Neural cell (in vitro differentiated cells): ENCODE results near the gene OVCH1. TPM values are rescaled to one million over a fixed set of nuclear protein-coding genes. Genes with fewer than 3 reads are reported as not detected.
"Not testable (repeated sequence)": the region's sequence is repeated elsewhere in the genome, so short reads cannot be mapped to it uniquely, and the experiment has no call there.

Experiments
- H2AFZ ChIP-seq: fragments of 200-600, 300-800 bp; sonication (generic), shearing (Covaris generic); 2 replicates; pipeline ENCODE4 v1.6.0; 2014; ENCODE audit warnings: low read depth, mild to moderate bottlenecking, antibody characterized with exemption, low read length, moderate library complexity
- H3F3A ChIP-seq: fragments of 200-600 bp; shearing (Covaris generic); 2 replicates; pipeline ENCODE4 v1.6.1; 2016; ENCODE audit warnings: mild to moderate bottlenecking, moderate library complexity, mixed read lengths, antibody characterized with exemption, low read length; ENCODE audit not compliant: insufficient read depth, poor library complexity, severe bottlenecking
- H3K27ac ChIP-seq: fragments of 200-600, 300-800 bp; sonication (generic), shearing (Covaris generic); 2 replicates; pipeline ENCODE4 v1.5.1; 2014; ENCODE audit warnings: mild to moderate bottlenecking, low read length, moderate library complexity
- H3K27me3 ChIP-seq: fragments of 300-800, 200-600 bp; sonication (generic), shearing (Covaris generic); 2 replicates; pipeline ENCODE4 v1.6.0; 2014; ENCODE audit warnings: mild to moderate bottlenecking, low read depth, low read length, moderate library complexity; ENCODE audit not compliant: insufficient read depth
- H3K36me3 ChIP-seq: fragments of 300-800, 200-600 bp; sonication (generic), shearing (Covaris generic); 2 replicates; pipeline ENCODE4 v1.5.1; 2014; ENCODE audit warnings: mild to moderate bottlenecking, antibody characterized with exemption, low read length, moderate library complexity; ENCODE audit not compliant: insufficient read depth
- H3K4me2 ChIP-seq: fragments of 300-800, 200-600 bp; sonication (generic), shearing (Covaris generic); 2 replicates; pipeline ENCODE4 v1.6.0; 2014; ENCODE audit warnings: mild to moderate bottlenecking, low read length
- H3K4me3 ChIP-seq: fragments of 300-800, 200-600 bp; sonication (generic), shearing (Covaris generic); 2 replicates; pipeline ENCODE4 v1.5.1; 2014; ENCODE audit warnings: mild to moderate bottlenecking, low read length, moderate library complexity
- H3K79me2 ChIP-seq: fragments of 200-600 bp; shearing (Covaris generic); replicated peaks from 2 replicates; pipeline ENCODE4 v1.6.0; 2014; ENCODE audit warnings: mild to moderate bottlenecking, low read length, moderate library complexity; ENCODE audit not compliant: insufficient read depth
- H3K9ac ChIP-seq: fragments of 300-800, 200-600 bp; sonication (generic), shearing (Covaris generic); 2 replicates; pipeline ENCODE4 v1.6.1; 2016; ENCODE audit warnings: mild to moderate bottlenecking, low read length, mixed read lengths
- H3K9me2 ChIP-seq: fragments of 200-600 bp; shearing (Covaris generic); 2 replicates; pipeline ENCODE4 v1.6.1; 2016; ENCODE audit warnings: mild to moderate bottlenecking, low read length, mixed read lengths; ENCODE audit not compliant: insufficient read depth
- H3K9me3 ChIP-seq: fragments of 200-600, 300-800 bp; sonication (generic), shearing (Covaris generic); 2 replicates; pipeline ENCODE4 v1.6.1; 2016; ENCODE audit warnings: mild to moderate bottlenecking, mixed run types, low read length, moderate library complexity, mixed read lengths
- H4K20me1 ChIP-seq: fragments of 200-600 bp; shearing (Covaris generic); 2 replicates; pipeline ENCODE4 v1.6.1; 2016; ENCODE audit warnings: mild to moderate bottlenecking, mixed run types; ENCODE audit not compliant: insufficient read depth
- CTCF ChIP-seq: fragments of 450-650 bp; IDR thresholded peaks from 2 replicates; pipeline ENCODE4 v1.5.1; 2014; ENCODE audit warnings: antibody characterized with exemption, mild to moderate bottlenecking, moderate library complexity; ENCODE audit not compliant: poor library complexity, severe bottlenecking
- EZH2 ChIP-seq: fragments of 200-600, 300-800 bp; shearing (Covaris generic), sonication (generic); IDR thresholded peaks from 2 replicates; pipeline ENCODE4 v1.6.1; 2014; ENCODE audit warnings: antibody characterized with exemption, low read length, borderline replicate concordance, mild to moderate bottlenecking; ENCODE audit not compliant: insufficient read depth, poor library complexity, severe bottlenecking
- MXI1 ChIP-seq: fragments of 450-650 bp; conservative IDR thresholded peaks from 2 replicates; pipeline ENCODE4 v1.6.1; 2014; ENCODE audit warnings: antibody characterized with exemption, mild to moderate bottlenecking; ENCODE audit not compliant: poor library complexity, severe bottlenecking
- POLR2AphosphoS5 ChIP-seq: IDR thresholded peaks from 2 replicates; pipeline ENCODE4 v1.6.1; 2012
- RAD21 ChIP-seq: fragments of 450-650 bp; conservative IDR thresholded peaks from 2 replicates; pipeline ENCODE4 v1.6.1; 2014; ENCODE audit warnings: antibody characterized with exemption, mild to moderate bottlenecking, moderate library complexity
- SMC3 ChIP-seq: fragments of 450-650 bp; conservative IDR thresholded peaks from 2 replicates; pipeline ENCODE4 v1.6.1; 2014; ENCODE audit warnings: antibody characterized with exemption, mild to moderate bottlenecking, moderate library complexity; ENCODE audit not compliant: poor library complexity
- TAF1 ChIP-seq: IDR thresholded peaks from 2 replicates; pipeline ENCODE4 v1.6.1; 2012; ENCODE audit warnings: low read depth
- polyA plus RNA-seq: library from polyadenylated mRNA; depleted of rRNA; stranded (reverse); fragments of >200 nt; gene quantifications from 2 replicates; pipeline ENCODE4 v1.2.3, GENCODE V29; 2014
- TF ChIP-seq, protein P1 (sequence below): IDR thresholded peaks from 2 replicates; pipeline ENCODE4 v1.6.1; 2012; ENCODE audit warnings: borderline replicate concordance

OVCH1 gene
- polyA plus RNA-seq, 1 donor from 2014 or later = 0.83 TPM

GRCh38 chr12:29438752-29439408, 58.6 kb downstream of the OVCH1 start:
- Histone ChIP-seq H3K36me3 (no peaks in the 10 kb centered on the region), H4K20me1 (no peaks in the 10 kb centered on the region), H3K9me3 (no peaks in the 10 kb centered on the region), H3F3A (no peaks in the 10 kb centered on the region), H3K27me3 (no peaks in the 10 kb centered on the region), H3K9ac (no peak overlapping the region), H3K27ac (no peak overlapping the region), H3K79me2 (no peaks in the 10 kb centered on the region), H3K4me3 (no peak overlapping the region), H3K4me2 (no peak overlapping the region), H3K9me2 (no peaks in the 10 kb centered on the region), H2AFZ (no peak overlapping the region)
- TF ChIP-seq SMC3 (no peak), MXI1 (no peak), RAD21 (no peak), EZH2 (no peak), CTCF (no peak), POLR2AphosphoS5 (no peak), TAF1 (no peak)
- TF ChIP-seq, protein P1, sequence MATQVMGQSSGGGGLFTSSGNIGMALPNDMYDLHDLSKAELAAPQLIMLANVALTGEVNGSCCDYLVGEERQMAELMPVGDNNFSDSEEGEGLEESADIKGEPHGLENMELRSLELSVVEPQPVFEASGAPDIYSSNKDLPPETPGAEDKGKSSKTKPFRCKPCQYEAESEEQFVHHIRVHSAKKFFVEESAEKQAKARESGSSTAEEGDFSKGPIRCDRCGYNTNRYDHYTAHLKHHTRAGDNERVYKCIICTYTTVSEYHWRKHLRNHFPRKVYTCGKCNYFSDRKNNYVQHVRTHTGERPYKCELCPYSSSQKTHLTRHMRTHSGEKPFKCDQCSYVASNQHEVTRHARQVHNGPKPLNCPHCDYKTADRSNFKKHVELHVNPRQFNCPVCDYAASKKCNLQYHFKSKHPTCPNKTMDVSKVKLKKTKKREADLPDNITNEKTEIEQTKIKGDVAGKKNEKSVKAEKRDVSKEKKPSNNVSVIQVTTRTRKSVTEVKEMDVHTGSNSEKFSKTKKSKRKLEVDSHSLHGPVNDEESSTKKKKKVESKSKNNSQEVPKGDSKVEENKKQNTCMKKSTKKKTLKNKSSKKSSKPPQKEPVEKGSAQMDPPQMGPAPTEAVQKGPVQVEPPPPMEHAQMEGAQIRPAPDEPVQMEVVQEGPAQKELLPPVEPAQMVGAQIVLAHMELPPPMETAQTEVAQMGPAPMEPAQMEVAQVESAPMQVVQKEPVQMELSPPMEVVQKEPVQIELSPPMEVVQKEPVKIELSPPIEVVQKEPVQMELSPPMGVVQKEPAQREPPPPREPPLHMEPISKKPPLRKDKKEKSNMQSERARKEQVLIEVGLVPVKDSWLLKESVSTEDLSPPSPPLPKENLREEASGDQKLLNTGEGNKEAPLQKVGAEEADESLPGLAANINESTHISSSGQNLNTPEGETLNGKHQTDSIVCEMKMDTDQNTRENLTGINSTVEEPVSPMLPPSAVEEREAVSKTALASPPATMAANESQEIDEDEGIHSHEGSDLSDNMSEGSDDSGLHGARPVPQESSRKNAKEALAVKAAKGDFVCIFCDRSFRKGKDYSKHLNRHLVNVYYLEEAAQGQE = no peak

DNA sequence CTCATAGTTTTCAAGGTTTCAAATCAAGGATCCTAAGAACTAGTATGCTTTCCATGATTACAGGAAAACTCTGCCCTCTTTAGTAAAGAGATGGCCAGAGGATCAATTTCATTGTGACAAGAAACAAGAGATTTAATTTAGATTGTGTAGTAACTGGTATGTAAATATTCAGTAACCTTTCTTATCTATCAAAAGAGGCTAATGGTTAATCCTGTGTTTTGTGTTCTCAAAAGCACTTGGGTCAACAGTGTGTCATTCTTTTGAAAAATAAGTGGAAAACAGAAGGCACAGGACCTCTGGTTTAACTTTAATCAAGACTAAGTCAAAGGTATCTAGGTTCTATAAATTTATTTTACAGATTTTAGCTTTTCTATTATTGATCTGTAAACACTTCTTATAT, 59.9 kb downstream of the OVCH1 start:
- no peak overlapping the region for H3K9ac ChIP-seq
- H3K79me2 ChIP-seq = no peaks in the 10 kb centered on the region
- H3F3A ChIP-seq = no peaks in the 10 kb centered on the region
- H3K4me2 ChIP-seq = no peak overlapping the region
- TF ChIP-seq SMC3 (no peak), POLR2AphosphoS5 (no peak)
- no peaks in the 10 kb centered on the region for H3K9me2 ChIP-seq
- H3K4me3 ChIP-seq = no peak overlapping the region
- H4K20me1 ChIP-seq = no peaks in the 10 kb centered on the region
- H2AFZ ChIP-seq = no peak overlapping the region
- H3K27ac ChIP-seq = no peak overlapping the region
- no peaks in the 10 kb centered on the region for H3K9me3 ChIP-seq
- no peaks in the 10 kb centered on the region for H3K27me3 ChIP-seq
- no peaks in the 10 kb centered on the region for H3K36me3 ChIP-seq

DNA sequence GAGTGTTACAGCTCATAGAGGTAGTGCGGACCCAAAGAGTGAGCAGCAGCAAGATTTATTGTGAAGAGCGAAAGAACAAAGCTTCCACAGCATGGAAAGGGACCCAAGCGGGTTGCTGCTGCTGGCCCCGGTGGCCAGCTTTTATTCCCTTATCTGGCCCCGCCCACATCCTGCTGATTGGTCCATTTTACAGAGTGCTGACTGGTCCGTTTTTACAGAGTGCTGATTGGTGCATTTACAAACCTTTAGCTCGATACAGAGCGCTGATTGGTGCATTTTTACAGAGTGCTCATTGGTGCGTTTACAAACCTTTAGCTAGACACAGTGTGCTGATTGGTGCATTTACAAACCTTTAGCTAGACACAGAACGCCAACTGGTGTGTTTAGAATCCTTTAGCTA, 60.7 kb downstream of the OVCH1 start:
- not testable (repeated sequence) for H3K27me3 ChIP-seq, H3K9ac ChIP-seq, H3K9me2 ChIP-seq, H3K9me3 ChIP-seq, H3K4me2 ChIP-seq, H4K20me1 ChIP-seq, H3F3A ChIP-seq, H3K36me3 ChIP-seq, H3K27ac ChIP-seq, H3K4me3 ChIP-seq, H2AFZ ChIP-seq, H3K79me2 ChIP-seq
